Right kidney (tissue), 1 donor: ENCODE results near the gene ANXA2R.

Experiments
- DNase-seq: peaks from one replicate; pipeline ENCODE4 v3.0.0-alpha.2; 2016

The ANXA2R gene

DNA sequence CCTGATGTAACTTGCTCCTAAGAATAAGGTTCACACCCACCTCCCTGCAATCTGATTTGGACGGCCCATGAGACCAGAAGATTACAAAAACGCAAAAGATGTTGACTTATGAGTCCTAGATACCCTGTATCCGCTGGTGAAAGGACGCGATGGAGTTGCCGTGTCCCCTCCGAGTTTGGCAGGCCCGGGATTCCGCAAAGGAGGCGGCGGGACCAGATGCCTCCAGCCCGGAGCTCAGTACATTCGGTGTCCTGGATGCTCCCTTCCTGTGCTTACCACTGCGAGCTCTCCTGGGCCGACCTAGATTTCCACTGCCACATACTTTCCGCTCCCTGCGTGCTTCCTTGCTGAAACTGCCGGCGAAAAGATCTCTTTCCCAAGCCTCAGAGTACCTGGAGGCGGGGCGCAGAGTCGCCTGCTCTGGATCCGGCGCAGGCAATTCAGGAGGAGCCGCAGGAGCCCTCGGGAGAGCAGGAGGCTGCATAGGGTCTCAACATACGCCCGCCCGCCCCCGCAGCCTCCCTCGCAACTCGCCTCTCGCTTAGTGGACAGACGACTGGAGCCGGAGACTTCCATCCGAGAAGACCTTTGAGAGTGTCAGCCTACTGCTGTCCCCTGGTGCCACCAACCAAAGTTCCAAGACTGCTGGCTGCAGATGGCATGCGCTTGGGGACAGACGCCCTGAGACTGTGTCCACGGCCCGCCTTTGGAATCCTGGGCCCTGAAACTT, 39.8 kb downstream of the ANXA2R start:
- peak; percentile 71 for DNase-seq

GRCh38 chr5:42995360-42995751, 44.8 kb downstream of the ANXA2R start:
- no peak for DNase-seq

GRCh38 chr5:42994555-42995359, 45.4 kb downstream of the ANXA2R start:
- DNase-seq = peak; percentile 83

DNA sequence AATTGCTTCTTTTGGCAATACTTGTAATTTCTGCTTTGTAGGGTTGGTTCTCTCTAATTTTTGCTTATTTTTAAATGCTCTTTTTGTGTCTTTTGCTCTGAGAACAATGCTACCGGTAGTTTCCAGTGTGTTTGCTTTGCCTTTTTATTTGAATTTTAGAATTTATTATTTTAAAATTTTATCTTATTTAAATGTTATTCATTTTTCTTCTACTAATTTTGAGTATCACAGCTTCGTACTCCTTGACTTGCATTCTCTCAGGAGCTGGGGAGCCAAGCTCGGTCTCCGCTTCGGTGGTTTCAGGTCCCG, 45.9 kb downstream of the ANXA2R start:
- DNase-seq = no peak

DNA sequence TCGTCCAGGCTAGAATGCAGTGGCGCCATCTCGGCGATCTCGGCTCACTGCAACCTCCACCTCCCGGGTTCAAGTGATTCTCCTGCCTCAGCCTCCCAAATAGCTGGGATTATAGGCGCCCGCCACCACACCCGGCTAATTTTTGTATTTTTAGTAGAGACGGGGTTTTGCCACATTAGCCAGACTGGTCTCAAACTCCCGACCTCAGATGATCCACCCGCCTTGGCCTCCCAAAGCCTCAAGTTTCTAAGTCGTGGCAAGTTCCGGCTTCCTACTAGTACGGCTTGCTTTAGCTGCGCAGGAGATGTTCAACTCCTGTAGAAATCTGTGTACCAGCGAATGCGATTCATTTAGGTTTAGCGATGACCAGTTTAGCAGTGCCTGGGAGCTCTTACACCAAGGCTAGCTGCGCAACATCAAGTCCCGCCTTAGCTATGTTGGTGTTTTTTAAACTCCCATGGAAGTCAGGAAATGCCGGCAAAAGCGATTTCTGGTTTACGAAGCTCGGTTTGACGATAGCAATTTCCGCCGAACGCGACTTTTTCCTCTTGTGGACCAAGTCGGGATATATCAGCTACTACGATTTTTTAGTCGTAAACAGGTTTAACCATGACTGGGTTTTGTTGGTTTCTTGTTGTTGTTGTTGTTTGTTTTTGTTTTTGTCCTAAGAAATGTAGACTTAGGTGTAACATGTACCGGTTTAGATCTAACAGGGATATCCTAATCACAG, 46.4 kb downstream of the ANXA2R start:
- peak; percentile 60 for DNase-seq

DNA sequence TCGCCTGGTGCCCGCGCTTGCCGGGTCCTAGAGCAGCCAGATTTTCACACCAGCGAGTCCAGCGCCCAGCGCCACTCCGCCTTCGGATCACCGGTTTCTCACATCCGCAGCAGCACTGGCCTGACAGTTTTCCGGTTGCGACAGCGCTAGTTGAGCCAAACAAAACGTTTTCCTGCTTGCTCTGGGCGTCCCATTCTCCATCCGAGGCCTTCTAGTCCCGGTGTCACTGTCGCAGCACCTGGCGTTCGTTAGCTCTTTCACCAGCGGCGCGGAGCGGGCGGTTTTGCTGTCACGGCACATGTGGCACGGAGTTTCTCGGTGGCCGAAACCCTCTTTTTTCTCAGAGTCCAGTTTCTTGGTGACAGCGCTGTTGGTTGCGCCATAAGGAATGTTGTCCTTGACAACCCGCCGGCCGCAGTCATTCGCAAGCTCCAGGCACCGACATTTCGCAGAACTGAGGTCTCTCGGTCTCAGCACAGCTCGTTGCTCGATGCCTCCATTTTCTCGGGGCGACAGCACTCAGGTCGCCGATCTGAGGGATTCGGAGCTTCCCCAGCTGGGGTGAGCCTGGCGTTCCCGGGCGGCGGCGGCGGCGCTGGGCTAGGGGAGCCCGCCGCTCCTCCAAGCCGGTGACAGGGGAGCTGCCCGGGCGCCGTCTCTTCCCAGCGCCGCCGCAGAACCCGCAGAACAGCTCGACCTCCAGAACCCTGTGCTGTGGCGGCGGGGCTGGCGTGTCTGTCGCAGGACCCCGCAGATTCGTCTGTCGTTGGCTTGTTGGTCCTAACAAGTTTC, 47.8 kb downstream of the ANXA2R start:
- DNase-seq = peak; percentile 88

GRCh38 chr5:42991404-42992087, 48.6 kb downstream of the ANXA2R start:
- DNase-seq = no peak

GRCh38 chr5:42990892-42991291, 49.2 kb downstream of the ANXA2R start:
- no peak for DNase-seq
